ENCODE results near the gene UGT1A10.

UGT1A10 gene

DNA sequence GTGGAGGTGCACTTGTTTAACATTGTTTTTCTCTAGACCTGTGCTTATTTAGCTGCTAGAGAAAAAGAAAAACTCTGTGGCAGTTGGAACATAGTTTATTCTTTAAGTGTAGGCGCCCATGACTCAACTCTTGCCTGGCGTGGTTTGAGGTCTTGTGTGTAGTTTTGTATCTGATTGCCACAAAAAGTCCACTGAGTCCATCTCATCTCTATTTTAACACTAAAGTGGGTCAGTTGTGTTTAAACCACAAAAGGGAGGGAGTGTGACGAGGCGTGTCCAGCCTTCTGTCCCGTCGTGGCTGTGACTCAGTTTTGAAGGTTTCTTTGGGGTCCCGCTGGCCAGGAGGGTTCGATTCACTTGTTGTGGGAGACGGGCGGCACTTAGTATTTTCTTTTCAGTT lies 20.2 kb downstream of the UGT1A10 start:
- DNase-seq, result no peak

DNA sequence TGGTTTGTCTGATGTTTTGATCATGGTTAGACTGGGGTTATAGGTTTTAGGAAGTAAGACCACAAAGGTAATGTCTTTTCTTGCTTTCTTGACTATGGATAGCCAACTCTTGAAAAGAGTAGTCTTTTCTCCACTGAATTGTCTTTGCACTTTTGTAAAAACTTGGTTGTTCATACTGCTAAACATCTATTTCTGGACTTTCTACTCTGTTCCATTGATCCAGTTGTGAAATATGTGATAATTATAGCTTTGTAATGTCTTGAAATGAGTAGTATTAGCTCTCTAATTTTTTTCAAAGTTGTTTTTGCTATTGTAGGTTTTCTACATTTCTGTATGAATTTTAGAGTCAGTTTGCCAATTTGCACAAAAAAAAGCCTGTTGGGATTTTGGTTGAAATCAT lies 22.4 kb downstream of the UGT1A10 start:
- DNase-seq, result no peak

DNA sequence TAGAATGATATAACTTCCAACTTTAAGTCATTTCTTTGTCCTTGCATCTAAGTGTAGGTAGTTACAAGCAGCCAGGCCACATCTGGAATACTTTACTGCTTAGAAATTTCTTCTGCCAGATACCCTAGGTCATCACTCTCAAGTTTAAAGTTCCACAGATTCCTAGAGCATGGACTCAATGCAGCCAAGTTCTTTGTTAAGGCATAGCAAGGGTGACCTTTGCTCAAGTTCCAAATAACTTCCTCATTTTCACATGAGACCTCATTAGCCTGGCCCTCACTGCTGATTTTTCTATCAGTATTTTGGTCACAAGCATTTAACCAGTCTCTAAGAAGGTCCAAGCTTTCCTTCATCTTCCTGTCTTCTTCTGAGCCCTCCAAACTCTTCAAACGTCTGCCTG lies 27.7 kb downstream of the UGT1A10 start:
- DNase-seq, result no peak

DNA sequence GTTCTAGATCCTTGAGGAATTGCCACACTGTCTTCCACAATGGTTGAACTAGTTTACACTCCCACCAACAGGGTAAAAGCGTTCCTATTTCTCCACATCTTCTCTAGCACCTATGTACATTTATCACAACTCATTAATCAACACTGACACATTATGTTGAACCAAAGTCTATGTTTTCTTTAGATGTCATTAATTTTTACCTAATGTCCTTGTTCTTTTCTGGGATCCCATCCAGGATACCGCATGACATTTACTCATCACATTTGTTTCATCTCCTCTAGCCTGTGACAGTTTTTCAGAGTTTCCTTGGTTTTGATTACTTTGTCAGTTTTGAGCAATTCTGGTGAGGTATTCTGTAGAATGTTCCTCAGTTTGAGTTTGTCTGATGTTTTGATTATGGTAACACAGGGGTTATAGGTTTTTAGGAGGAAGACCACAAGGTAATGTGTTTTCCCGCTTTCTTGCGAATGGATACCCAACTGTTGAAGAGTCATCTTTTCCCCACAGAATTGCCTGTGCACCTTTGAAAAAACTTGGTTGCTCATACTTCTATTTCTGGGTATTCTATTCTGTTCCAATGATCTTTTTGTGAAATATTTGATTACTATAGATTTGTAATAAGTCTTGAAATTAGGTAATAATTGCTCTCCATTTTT lies 32.5 kb downstream of the UGT1A10 start:
- no peak for DNase-seq

DNA sequence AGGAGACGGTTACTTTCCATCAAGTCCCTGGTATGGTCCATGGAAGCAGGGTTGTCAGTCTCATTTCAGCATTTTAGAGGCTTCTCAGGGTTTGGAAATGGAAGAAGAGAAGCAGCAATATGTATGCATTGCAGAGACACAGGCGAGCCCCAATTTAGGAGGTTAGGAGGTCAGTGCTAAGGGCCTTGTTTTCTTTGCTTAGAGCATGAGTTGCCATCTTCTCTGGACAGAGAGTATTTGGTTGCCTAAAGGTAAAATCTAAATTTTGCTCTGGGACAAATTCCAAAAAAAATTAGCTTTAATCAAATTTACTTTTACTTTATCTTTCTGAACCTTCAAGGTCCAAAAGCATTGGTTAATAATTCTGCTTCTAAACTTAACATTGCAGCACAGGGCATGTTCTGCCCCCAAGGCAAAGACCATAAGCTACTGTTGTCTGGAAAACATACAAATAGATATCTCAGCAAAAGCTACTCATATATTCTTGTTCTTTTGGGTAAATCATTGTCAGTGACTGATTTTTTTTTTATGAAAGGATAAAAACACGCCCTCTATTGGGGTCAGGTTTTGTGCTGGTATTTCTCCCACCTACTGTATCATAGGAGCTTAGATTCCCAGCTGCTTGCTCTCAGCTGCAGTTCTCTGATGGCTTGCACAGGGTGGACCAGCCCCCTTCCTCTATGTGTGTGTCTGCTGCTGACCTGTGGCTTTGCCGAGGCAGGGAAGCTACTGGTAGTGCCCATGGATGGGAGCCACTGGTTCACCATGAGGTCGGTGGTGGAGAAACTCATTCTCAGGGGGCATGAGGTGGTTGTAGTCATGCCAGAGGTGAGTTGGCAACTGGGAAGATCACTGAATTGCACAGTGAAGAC lies 35.3 kb downstream of the UGT1A10 start, which contains the start of gene UGT1A9:
UGT1A9 (plus strand) TSS at position 609 of the 872 bp plus-strand sequence; CDS start at position 646, 37 bp downstream.
- DNase-seq, result no peak

DNA sequence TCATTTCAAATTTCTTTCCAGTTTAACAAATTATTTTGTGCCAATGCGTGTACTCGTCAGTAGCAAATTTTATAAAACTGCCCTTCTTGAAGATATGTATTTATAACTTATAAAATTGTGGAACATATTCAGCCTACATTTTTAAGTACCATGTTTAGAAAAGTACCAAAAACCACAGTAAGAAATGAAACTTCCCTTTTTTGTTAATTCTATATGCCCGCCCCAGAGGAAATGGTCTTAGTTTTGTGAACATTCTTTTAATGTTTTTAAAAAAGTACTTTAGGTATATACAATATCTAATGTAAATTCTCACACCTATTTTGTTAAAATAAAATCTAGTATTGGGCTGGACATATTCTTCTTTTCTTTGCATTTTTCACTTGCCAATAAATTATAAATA lies 36.6 kb downstream of the UGT1A10 start:
- no peak for DNase-seq

DNA sequence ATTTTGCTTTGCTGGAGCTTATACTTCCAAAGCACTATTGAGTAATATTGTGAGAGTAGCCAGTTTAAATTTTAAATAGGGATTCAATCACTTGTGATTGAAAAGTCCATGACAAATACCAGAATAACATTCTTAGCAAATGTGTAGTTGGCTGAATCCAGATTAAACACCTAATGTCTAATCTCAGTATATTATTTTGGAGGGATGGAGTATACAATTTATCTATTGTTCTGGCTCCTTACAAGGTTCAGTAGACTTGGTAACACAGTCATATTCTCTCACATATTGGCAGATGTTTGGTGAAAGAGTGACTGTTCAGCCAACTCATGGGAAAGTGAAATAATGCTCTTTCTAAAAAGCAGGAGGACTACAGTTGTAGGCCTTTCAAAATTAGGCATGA lies 37.6 kb downstream of the UGT1A10 start:
- no peak for DNase-seq

DNA sequence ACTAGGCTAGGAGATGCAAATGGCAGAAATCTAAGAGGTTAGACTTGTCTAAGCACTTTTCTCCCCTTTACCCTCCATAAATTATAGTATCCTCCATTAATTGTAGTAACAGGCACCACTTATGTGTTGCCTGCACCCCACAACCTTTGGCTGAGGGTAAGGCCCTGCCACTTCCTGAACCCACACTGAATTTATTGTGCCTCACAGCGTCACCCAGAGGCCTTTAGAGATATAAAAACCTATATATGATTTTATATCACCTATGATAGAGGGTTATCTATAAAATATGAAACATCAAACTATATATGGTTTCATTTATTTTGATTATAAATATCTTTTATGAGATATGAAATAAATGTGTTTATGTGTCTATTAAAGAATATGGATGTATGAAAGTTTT lies 38.1 kb downstream of the UGT1A10 start:
- no peak for DNase-seq

DNA sequence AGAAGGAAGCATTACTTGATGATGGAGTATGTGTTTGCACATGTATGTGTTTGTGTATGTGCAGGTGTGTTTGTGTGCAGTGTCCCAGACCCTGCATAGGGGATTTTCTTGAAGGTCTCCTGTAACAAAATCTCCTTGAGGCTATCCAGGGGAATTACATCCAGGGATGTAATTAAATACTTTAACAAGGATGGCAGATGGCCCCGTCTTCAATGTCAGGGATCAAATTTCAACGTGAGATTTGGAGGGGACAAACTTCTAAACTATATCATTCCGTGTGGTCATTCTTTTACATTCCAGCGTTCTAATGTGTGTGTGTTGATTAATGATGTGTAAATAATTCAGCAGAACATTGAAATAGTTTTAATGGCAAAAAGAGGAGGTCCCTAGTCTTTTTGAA lies 38.7 kb downstream of the UGT1A10 start:
- no peak for DNase-seq

DNA sequence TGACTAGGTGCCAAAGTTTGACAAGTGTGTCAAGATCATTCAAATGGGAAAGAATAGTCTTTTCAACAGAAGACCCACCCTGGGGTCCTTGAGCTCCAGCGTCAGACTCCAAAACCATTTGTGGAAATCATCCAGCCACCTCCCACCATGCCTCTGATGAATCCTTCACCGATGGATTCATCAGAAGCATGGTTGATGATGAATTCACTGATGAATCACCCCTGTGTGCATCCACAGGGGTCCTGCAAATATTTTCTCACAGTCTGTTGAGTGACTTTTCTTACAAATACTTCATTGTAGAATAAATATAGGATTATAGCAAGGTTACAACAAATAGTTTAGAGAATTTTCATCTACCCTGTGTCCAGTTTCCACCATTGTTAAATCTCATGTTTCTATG lies 39.8 kb downstream of the UGT1A10 start:
- peak; percentile 64 for DNase-seq

DNA sequence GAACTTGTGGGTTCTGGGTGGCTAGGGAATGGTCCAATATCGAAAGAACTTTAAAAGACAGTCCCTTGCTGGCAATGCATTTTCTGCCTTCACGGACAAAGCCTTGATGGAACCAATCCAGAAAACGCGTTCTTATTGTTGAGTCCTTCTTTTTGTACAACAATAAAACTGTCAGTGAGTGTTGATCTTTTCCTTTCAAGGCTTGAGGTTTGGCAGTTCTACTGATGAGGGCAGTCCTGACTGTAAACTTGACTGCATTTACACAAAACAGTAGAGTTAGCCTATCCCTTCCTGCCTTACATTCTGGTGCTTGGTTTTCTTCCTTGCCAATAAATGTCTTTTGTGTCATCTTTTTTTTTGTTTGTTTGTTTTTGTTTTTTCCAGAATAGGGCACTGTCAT lies 42.9 kb downstream of the UGT1A10 start:
- DNase-seq, result no peak

DNA sequence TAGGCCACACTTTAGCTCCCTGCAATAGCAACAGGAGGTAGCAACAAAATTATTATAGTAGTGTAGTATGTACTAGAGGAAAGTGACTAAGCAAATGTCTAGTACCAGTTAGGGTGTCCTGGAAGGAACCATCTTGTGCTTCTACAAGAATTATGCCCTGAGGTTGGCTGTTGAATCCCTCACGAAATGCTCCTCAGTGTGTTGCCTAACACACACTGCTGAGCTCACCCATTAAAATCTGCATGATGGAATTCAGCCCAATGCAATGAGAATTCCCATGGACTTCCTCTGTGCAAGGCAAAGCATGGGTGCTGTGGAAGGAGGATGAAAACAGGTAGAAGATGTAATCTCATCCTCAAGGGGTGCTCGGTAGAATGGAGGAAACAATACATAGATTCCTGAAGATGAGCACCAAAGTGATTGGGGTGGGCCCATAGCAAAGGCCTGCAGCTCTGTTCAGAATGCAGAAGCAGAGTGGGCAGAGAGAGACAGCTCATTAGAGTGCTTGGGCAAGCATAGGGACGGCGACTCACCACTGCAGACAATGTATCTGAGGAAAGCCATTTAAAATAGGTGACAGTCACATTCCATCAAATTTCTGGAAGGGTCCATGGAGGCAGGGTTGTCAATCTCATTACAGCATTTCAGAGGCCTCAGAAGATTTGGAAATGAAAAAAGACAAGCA lies 44.3 kb downstream of the UGT1A10 start:
- DNase-seq, result no peak

DNA sequence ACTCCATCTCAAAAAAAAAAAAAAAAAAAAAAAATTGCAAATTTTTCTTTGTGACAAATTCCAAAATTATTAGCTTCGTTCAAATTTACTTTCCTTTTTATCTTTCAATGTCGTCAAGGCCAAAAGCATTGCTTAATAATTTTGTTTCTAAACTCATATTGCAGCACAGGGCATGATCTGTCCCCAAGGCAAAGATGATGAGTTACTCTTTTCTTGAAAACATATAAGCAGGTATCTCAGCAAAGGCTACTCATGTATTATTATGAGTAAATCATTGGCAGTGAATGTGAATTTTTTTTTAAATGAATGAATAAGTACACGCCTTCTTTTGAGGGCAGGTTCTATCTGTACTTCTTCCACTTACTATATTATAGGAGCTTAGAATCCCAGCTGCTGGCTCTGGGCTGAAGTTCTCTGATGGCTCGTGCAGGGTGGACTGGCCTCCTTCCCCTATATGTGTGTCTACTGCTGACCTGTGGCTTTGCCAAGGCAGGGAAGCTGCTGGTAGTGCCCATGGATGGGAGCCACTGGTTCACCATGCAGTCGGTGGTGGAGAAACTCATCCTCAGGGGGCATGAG lies 45.4 kb downstream of the UGT1A10 start, which contains the start of gene UGT1A7:
UGT1A7 (plus strand) TSS at position 381 of the 579 bp plus-strand sequence; CDS start at position 418, 37 bp downstream.
- no peak for DNase-seq

DNA sequence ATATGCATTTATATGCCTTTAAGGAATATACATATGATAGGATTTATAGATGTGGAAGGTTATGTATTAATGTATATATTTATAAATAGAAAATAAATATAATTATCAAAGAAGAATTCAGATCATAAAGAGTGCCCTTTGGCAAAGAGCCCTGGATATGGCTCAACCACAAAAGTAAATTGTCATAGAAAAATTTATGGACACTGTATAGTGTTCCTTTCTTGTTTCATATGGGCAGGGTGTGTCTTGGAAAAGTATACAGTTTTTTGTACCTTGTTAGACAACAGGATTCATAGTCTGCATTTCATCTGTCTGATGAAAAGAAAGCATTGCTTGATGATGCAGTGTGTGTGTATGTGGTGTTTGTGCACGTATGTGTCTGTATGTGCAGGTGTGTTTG lies 48.4 kb downstream of the UGT1A10 start:
- DNase-seq, result no peak

DNA sequence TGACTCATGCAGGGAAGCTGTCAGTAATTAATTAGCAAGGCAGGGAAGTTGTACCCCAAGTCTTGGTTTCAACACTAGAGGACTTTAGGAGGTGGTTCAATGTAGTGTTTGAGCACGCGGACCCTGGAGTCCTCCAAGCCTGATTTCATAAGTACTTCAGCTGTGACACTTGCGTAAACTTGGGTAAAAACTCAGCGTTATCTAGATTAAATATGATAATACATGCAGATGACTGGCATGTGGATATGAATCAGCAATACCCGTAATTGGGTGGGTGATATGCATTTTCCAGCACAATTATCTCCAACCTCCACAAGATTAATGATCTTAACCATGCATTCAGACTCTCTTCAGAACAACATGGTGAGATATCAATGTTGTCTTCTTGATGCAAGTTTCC lies 50.7 kb downstream of the UGT1A10 start:
- DNase-seq, result no peak

DNA sequence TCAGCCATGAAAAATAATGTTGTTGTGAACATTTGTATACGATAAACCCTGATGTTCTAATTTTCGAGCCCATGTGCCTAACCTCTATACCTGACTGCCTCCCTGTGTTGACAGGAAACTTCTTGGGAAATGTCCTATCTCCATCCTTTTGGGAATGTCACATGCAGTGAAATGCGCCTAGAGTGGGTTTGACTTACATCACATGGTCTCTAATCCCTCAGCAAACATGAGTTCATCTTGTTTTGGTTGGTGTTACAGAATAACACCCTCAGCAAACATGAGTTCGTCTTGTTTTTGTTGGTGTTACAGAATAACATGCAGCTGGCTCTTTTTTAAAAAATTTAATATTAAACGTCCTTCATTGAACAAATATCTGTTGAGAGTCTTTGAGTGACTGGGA lies 52.1 kb downstream of the UGT1A10 start:
- DNase-seq, result no peak

DNA sequence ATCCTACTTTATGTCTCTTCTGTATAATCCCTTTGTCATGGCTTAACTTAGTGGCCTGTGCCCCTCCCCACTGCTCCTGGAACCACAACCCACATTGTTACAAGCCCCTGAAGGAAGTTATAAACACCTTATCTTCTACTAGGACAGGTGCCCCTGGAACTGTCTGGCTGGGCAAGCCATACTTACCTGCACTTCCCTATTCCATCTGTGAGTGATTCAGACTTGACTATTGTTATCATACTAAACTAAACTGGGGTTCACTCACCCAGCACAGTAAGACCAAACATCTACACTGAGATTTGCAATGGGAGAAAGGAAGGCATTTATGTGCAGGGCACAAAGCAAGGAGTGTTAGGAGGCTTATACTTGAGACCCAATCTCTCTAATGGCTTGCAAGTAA lies 52.8 kb downstream of the UGT1A10 start:
- no peak for DNase-seq

DNA sequence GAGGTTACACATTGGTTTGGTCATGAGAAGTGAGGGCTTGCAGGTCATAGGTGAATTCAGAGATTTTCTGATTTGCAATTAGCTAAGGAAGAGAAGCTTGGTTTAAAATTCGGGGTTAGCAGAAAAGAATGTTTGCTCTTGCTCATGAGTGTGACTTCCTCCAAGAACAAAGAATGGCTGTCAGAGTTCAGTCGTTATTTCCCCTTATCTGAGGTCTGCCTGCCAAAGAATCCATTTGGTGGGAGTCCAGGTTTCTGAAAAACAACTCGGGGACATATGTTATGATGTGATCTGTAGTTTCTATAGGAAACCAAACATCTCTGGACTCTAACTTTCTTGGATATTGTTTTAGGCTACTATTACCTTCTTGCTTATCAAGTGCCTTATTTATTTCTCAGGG lies 53.3 kb downstream of the UGT1A10 start:
- no peak for DNase-seq

DNA sequence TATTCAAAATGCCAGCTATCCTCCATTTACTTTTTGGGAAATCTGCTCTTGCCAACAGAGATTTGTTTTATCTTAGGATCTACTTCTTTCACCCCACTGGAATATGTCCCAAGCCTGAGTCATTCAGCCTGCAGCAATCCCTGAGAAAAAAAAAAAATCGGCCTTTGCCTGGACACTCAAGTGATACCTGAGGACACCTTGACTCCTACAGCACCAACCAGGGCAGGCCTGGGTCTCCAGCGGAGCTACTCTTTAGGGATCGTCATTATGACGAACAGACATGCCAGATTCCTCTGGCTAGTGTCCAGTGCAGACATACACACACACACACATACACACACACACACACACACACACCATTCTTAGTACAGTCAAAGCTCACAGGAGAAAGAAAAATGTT lies 54.2 kb downstream of the UGT1A10 start:
- no peak for DNase-seq

DNA sequence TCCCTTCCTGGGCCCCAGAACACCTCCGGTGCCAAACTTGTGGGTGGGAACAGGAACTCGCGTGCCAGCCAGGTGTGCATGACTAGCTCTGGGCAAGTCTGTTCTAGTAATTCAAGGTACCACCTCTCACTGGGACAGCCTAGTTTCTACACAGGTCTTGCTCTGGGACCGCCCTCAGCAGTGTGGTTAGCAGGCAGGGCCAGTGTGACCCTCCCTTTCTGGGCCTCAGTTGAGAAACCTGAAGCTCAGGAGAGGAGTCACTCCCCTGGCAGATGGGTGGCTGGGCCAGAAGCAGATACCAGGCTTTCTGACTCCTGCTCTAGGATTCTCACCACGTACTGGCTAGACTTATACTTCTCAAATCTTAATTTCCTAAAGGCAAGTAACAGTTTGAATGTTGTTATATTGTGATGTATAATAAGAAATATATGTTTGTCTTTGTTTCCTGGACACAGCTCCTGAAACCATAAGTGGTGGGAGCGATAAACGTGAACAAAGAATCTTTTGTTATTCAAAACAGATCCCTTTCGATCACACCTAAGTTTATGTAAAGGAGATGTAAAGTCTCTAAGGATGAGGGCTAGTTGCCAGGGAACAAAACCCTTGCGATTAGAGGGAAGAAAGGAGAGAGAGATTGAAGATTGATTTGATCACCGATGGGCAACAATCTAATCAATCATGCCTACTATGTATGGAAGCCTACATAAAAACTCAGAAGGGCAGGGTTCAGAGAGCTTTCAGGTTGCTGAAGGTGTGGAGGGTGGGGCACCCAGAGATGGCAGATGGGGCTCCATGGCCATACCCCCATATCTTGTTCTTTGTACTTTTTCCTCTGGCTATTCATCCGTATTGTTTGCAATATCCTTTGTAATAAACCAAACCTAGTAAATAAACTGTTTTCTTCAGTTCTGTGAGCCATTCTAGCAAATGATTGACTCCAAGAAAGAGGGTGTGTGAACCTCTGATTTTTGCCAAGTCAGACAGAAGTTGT lies 55.5 kb downstream of the UGT1A10 start:
- DNase-seq, result no peak

DNA sequence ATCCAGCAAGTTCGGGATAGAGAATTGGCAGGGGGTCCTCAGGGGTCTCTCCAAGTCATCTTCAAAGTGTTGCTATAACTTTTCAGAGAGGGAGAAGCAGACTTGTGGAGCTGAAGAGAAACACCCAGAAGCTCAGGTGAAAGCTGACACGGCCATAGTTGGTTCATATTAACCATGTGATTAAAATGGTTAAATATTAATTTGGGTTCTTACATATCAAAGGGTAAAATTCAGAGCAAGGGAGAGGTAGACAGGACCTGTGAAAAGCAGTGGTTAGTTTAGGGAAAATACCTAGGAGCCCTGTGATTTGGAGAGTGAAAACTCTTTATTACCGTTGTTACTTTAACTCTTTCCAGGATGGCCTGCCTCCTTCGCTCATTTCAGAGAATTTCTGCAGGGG lies 56.4 kb downstream of the UGT1A10 start, which contains the start of gene UGT1A6:
UGT1A6 (plus strand) TSS at position 243 of the 400 bp plus-strand sequence; CDS start at position 358, 115 bp downstream.
- no peak for DNase-seq

DNA sequence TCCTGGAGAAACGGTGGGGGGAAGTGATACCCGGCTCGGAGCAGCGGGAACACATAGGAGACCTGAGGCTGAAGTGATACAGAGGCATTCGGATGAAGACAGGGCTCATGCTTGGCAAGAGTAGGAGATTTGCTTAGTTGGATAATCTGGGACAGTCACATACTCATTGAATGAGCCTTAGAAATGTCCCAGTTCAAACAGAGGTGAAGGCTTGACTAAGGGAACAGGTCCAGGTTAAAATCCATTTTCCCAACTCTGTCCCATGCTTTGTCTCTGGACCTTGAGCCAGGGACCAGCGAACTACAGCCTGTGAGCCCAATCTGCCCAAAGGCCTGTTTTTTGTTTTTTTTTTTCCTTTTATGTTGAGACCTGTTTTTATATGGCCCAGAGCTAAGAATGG lies 57.7 kb downstream of the UGT1A10 start:
- DNase-seq, result no peak
